ENCODE results near the gene PHLPP1. TPM values are rescaled to one million over a fixed set of nuclear protein-coding genes. Genes with fewer than 3 reads are reported as not detected.

PHLPP1 gene
- total RNA-seq, 1 experiment from 2014 or later, result 39.9 TPM

- no CpG with 5 or more reads among the region's 6 CpGs for WGBS (ENCODE audit: extremely low coverage, insufficient read length, low lambda C conversion rate)
- no peak overlapping the region for H2BK12ac ChIP-seq (ENCODE audit: insufficient read length, low read depth, low read length)
- no peak overlapping the region for H3T11ph ChIP-seq (ENCODE audit: low read length)
- H3K9ac ChIP-seq (ENCODE audit: extremely low read depth, insufficient read length, low read length), result no peak overlapping the region
- no peak overlapping the region for H4K5ac ChIP-seq (ENCODE audit: insufficient read length, low read depth, low read length)
- no peak overlapping the region for H3K14ac ChIP-seq (ENCODE audit: insufficient read depth, low read length)
- H3K27me3 ChIP-seq (ENCODE audit: insufficient read depth, low read length), result no peaks in the 10 kb centered on the region
- no peak overlapping the region for H3K56ac ChIP-seq (ENCODE audit: insufficient read length, low read depth, low read length)
- no peak overlapping the region for H2BK5ac ChIP-seq (ENCODE audit: insufficient read length, low read length)
- H3K27ac ChIP-seq (ENCODE audit: insufficient read length, low read depth, low read length), result no peak overlapping the region
- TF ChIP-seq, protein P1, sequence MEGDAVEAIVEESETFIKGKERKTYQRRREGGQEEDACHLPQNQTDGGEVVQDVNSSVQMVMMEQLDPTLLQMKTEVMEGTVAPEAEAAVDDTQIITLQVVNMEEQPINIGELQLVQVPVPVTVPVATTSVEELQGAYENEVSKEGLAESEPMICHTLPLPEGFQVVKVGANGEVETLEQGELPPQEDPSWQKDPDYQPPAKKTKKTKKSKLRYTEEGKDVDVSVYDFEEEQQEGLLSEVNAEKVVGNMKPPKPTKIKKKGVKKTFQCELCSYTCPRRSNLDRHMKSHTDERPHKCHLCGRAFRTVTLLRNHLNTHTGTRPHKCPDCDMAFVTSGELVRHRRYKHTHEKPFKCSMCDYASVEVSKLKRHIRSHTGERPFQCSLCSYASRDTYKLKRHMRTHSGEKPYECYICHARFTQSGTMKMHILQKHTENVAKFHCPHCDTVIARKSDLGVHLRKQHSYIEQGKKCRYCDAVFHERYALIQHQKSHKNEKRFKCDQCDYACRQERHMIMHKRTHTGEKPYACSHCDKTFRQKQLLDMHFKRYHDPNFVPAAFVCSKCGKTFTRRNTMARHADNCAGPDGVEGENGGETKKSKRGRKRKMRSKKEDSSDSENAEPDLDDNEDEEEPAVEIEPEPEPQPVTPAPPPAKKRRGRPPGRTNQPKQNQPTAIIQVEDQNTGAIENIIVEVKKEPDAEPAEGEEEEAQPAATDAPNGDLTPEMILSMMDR (conservative IDR thresholded peaks at IDR 0.05), result no peak
- Mint-ChIP-seq H3K4me1 (peaks cover 0 to 2% of the 10 kb centered on the region in 2 experiments; a peak in 2 of 4 replicates), H3K27me3 (ENCODE audit: low read depth) (peaks cover 2% of the 10 kb centered on the region), H3K27ac (no peak overlapping the region; a peak in 1 of 7 replicates), H3K4me3 (no peak overlapping the region), H3K9me3 (no peaks in the 10 kb centered on the region), H3K36me3 (ENCODE audit: insufficient read depth in 1 of 3, low read depth in 3 of 3) (no peaks in the 10 kb centered on the region; a peak in 1 of 7 replicates)
- H2BK15ac ChIP-seq (ENCODE audit: low read depth, low read length), result no peak overlapping the region
- no peak overlapping the region for H2AK5ac ChIP-seq (ENCODE audit: insufficient read length, low read length)
- H4K91ac ChIP-seq (ENCODE audit: insufficient read length, low read depth, low read length), result no peak overlapping the region
- no peak overlapping the region for H3K4ac ChIP-seq (ENCODE audit: low read depth, low read length)
- no peak overlapping the region for H2BK20ac ChIP-seq (ENCODE audit: low read depth, low read length, poor library complexity, severe bottlenecking)
- no peaks in the 10 kb centered on the region for H3K9me3 ChIP-seq (ENCODE audit: control insufficient read depth, low read depth, low read length)
- no peak overlapping the region for H3K23ac ChIP-seq (ENCODE audit: insufficient read length, low read depth, low read length)
- H3K79me2 ChIP-seq (ENCODE audit: insufficient read depth, low read length), result no peaks in the 10 kb centered on the region
- no peak overlapping the region for H2BK120ac ChIP-seq (ENCODE audit: low read depth, low read length, poor library complexity, severe bottlenecking)
- H4K20me1 ChIP-seq (ENCODE audit: control insufficient read depth, insufficient read depth, insufficient read length), result no peaks in the 10 kb centered on the region
- no peak overlapping the region for H2AFZ ChIP-seq (ENCODE audit: low read length)
- H4K8ac ChIP-seq (replicated peaks; ENCODE audit: insufficient read length, low read depth, low read length), result no peak overlapping the region
- no peaks in the 10 kb centered on the region for H3K4me1 ChIP-seq (ENCODE audit: insufficient read depth, low read length)
- DNase-seq, result no peak
- no peak overlapping the region for H3K18ac ChIP-seq (ENCODE audit: insufficient read length, low read depth, low read length)
- no peaks in the 10 kb centered on the region for H3K79me1 ChIP-seq (ENCODE audit: insufficient read depth, low read depth, low read length, poor library complexity, severe bottlenecking)
- no peaks in the 10 kb centered on the region for H3K23me2 ChIP-seq (ENCODE audit: insufficient read length, low read depth, low read length, poor library complexity, severe bottlenecking)
- no peak overlapping the region for H3K4me2 ChIP-seq (ENCODE audit: insufficient read depth, insufficient read length, low read length)
Observed at GRCh38 chr18:62999921-63000320, 284.6 kb downstream of the PHLPP1 start.

All from H9 (cell line).